CD4-positive, alpha-beta T cell treated with Interleukin-17A for 1 hour (primary cell): Measurements from ENCODE around the gene SEMG2.

ENCODE experiments used
- DNase-seq: peaks from one replicate; pipeline ENCODE4 v3.0.0-alpha.2; 2020

Gene SEMG2

GRCh38 chr20:45230631-45231030, 9.5 kb downstream of the SEMG2 start:
- DNase-seq = no peak

GRCh38 chr20:45235995-45236394, 14.8 kb downstream of the SEMG2 start:
- DNase-seq = no peak

- DNase-seq = no peak
These were observed 17.0 kb downstream of the SEMG2 start for GRCh38 chr20:45238139-45238538.

GRCh38 chr20:45246109-45246508, 24.9 kb downstream of the SEMG2 start:
- no peak for DNase-seq

- DNase-seq = no peak
These were observed 26.7 kb downstream of the SEMG2 start for GRCh38 chr20:45247865-45248264.

DNA sequence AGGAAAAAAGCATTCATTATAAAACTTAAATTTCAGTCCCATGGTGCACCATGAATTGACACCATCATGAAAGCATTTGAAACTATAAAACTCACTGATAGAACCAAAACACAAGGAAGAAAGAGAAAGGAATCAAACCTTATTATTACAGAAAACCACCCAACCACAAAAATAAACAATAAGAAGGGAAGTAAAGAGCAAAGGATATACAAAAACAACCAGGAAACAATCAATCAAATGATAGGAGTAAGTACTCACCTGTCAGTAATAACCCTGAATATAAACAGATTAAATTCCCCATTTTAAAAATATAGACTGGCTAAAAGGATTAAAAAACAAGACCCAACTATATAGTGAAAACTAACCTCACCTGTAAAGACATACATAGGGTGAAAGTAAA, 27.4 kb downstream of the SEMG2 start:
- DNase-seq = no peak

- DNase-seq = no peak
These were observed 30.8 kb downstream of the SEMG2 start for GRCh38 chr20:45251884-45252560.

GRCh38 chr20:45253261-45253660, 32.1 kb downstream of the SEMG2 start:
- DNase-seq = no peak

DNA sequence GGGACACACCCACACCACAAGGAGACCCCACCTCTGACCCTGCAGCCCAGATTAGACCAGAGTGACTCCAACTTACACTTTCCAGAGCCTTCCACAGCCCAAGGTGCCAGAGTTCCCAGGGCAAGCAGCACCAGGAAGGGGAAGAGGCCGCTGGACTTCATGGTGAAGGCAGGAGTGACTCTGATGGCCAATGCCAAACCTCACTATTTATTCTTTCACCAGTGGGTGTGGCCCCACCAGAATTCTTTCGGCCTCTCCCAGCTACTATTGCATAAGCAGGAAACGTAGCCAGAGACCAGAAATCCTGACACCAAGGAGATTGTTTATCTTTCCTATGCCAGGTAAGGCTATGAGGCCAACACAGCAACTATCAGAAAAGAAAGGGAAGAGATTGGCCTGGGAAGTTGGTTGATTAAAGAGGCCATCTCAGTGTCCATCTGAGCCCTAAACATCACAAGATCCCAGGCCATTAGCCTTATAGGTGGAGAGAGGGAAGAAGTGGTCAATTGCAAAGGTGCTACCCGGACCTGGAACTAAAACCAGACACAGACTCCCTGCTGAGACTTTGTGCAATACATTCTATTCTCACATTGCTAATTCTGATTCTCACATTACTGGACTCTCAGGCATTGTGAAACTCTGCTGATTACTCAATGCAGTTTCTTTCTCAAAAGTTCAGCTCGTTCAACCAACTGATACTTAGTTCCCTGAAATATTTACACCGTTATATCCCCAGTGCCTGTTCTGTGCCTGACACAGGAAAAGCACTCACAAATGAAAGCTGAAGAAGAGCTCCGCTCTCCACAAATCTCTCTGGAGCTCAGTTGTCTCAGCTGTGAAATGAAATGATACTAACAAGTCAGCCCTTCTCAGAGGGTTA, 33.5 kb downstream of the SEMG2 start, which contains the start of gene SLPI:
SLPI (minus strand) TSS at position 182 of the 880 bp plus-strand sequence; CDS start at position 161, 21 bp downstream.
- no peak for DNase-seq

DNA sequence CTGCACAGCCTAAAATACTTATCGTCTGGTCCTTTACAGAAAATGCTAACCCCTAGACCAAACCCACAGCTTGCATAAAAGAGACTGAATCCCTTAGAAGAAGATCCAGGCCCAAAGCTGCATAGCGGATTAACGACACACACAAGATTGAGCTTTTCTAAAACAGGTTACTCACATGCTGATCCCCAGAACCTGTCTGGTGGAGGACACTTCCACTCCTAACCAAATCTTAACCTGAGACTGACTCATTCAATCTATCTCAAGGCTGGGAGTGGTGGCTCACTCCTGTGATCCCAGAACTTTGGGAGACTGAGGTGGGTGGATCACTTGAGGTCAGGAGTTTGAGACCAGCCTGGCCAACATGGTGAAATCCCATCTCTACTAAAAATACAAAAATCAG, 36.0 kb downstream of the SEMG2 start:
- no peak for DNase-seq

- no peak for DNase-seq
These were observed 36.5 kb downstream of the SEMG2 start for GRCh38 chr20:45257711-45258110.

DNA sequence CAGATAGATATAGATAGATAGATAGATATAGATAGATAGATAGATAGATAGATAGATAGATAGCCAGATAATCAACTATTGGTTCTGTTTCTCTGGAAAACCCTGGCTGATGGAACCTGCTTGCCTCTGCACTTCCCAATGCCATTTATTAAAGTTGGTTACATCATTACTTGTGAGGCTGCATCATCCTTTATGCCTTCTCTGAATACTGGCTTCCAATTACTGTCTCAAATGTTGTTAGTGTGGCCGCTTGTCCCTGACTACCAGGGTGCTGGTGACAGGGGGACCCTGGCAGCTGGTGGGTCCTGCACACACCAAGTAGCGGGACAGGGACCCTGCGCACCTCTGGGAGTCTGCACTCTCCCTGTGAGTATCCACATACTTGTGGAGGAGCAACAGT, 37.1 kb downstream of the SEMG2 start:
- no peak for DNase-seq

- DNase-seq = no peak
These were observed 37.5 kb downstream of the SEMG2 start for GRCh38 chr20:45258664-45259063.

GRCh38 chr20:45263556-45264266, 42.5 kb downstream of the SEMG2 start:
- no peak for DNase-seq

DNA sequence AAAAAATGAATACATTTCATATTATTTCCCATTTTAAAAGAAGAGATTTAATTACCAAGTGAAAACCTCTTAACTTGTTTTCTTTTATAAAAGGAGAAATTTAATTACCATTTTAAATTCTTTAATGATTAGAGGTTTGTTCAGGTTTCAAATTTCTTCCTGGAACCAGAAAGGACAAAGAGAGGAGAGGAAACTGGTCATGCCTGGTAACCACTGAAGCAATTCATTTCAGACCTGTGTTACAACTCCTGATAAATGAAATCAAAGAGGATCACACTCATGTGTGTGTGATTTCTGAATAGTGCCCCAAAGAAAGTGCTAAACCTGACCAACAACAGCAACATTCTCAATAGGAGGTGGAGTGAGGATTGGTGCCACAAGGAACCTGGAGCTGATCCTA, 45.8 kb downstream of the SEMG2 start:
- DNase-seq = no peak

DNA sequence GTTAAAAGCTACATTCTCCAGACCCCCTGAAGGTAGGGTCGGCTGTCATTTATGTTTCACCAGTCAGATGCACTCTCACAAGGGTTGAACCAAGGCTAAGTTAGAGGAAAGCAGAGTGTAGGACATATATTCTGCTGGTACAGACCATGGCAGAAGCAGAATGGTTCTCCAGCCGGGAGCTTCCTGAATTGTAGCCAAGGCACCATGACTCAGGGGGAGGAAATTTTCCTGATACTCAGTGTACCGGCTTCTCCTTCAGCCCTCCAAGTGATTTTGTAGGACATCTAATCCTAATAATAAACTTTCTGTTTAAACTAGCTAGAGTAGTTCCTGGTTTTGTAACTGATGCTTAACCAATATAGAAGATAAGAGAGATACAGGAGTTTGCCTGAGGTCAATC, 47.4 kb downstream of the SEMG2 start:
- no peak for DNase-seq

DNA sequence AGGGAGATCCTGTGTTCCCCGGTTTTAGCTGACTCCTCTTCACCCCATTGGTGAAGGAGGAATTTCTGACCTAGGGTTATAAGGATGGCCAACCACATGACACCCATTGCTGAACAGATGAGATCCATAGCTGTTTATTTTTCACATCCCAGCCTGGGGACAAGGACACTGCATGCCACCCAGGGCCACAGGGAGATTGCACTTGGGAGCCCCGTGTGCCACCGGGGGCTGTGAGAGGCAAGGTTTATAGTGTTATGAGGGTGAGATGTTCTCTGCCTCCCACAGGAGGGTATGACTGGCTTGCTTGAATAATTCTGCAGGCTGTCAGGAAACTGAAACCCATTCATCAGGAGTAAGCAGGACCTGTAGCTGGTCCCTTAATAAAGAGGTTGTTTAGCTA, 47.9 kb downstream of the SEMG2 start:
- DNase-seq = no peak

- no peak for DNase-seq
These were observed 48.6 kb downstream of the SEMG2 start for GRCh38 chr20:45269754-45270270.
